Upper lobe of right lung (tissue), 1 donor: ENCODE data around the gene KHNYN. TPM values are rescaled to one million over a fixed set of nuclear protein-coding genes. Genes with fewer than 3 reads are reported as not detected.
A peak's percentile ranks its signal among the peaks of the same experiment; 100 is the strongest.

ENCODE experiments used
- ATAC-seq: fragments of 200-7000 bp; cut with Tn5 transposase; one replicate; pipeline ENCODE4 v1.9.1; 2020; ENCODE audit warnings: mild to moderate bottlenecking, moderate library complexity
- DNase-seq: peaks from one replicate; pipeline ENCODE4 v3.0.0-alpha.2; 2020
- H3K27ac ChIP-seq: fragments of 200-600 bp; one replicate; pipeline ENCODE4 v1.8.0; 2022
- H3K27me3 ChIP-seq: fragments of 200-600 bp; one replicate; pipeline ENCODE4 v1.8.0; 2022; ENCODE audit warnings: mild to moderate bottlenecking
- H3K36me3 ChIP-seq: fragments of 200-600 bp; one replicate; pipeline ENCODE4 v1.8.0; 2022
- H3K4me1 ChIP-seq: fragments of 200-600 bp; one replicate; pipeline ENCODE4 v1.8.0; 2022
- H3K4me3 ChIP-seq: fragments of 200-600 bp; one replicate; pipeline ENCODE4 v1.8.0; 2022; ENCODE audit warnings: mild to moderate bottlenecking
- H3K9me3 ChIP-seq: fragments of 200-600 bp; one replicate; pipeline ENCODE4 v1.8.0; 2022
- intact Hi-C: fragments of 100-400 bp; cut with DNase I; formaldehyde crosslinking; loops from one replicate; pipeline ENCODE4 v1.11.0; 2022
- total RNA-seq: library from RNA; stranded (reverse); fragmentation: NEBNext Ultra II Directional; extraction: Animal tissue kit (Norgen Biotek cat#: 25700); gene quantifications from one replicate; pipeline ENCODE4 v1.2.1, GENCODE V29; 2021
- TF ChIP-seq, protein P1 (sequence below): fragments of 200-600 bp; IDR thresholded peaks from one replicate; pipeline ENCODE4 v1.8.0; 2022; ENCODE audit warnings: antibody characterized with exemption
- donor health status: DM: no; HTN: yes; CAD: no; lungs with severe emphysema.

KHNYN gene
- total RNA-seq, 1 donor from 2014 or later, result 56.2 TPM

DNA sequence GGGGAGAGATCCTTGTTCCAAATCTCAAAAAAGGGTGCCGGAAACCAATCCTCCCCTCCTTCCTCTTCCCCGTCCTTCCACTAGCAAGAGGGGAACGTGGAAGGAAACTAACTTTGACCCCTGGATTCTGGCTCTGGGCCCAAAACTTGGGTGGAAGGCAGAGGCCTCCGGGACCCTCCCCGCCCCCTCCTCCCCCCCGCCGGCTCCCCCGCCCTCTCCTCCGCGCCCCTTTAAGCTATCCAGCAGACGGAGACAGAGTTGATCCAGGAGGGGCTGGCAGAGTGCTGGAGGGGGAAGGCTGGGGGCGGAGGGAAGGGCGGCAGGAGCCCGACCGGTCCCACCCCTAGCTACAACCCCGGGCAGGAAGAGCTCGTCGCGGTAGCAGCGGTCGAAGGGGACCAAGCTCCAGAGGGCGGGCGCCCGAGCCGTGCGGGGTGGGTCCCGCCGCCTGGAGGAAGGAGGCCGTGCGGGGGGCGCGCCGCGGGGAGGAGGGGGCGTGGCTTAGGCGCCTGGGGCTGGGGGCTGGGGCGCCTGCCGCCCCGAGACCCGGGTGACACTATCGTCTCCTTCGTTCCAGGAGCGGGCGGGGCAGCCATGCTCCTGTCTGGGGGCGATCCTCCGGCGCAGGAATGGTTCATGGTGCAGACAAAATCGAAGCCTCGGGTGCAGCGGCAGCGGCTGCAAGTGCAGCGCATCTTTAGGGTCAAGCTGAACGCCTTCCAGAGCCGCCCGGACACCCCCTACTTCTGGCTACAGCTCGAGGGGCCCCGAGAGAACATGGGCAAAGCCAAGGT lies 30.9 kb upstream of the KHNYN start, which contains the start of gene NYNRIN:
NYNRIN (plus strand) TSS at position 351 of the 794 bp plus-strand sequence; CDS start at position 595, 244 bp downstream.
- TF ChIP-seq, protein P1, sequence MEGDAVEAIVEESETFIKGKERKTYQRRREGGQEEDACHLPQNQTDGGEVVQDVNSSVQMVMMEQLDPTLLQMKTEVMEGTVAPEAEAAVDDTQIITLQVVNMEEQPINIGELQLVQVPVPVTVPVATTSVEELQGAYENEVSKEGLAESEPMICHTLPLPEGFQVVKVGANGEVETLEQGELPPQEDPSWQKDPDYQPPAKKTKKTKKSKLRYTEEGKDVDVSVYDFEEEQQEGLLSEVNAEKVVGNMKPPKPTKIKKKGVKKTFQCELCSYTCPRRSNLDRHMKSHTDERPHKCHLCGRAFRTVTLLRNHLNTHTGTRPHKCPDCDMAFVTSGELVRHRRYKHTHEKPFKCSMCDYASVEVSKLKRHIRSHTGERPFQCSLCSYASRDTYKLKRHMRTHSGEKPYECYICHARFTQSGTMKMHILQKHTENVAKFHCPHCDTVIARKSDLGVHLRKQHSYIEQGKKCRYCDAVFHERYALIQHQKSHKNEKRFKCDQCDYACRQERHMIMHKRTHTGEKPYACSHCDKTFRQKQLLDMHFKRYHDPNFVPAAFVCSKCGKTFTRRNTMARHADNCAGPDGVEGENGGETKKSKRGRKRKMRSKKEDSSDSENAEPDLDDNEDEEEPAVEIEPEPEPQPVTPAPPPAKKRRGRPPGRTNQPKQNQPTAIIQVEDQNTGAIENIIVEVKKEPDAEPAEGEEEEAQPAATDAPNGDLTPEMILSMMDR, result no peak
- peak; percentile 74 for DNase-seq

DNA sequence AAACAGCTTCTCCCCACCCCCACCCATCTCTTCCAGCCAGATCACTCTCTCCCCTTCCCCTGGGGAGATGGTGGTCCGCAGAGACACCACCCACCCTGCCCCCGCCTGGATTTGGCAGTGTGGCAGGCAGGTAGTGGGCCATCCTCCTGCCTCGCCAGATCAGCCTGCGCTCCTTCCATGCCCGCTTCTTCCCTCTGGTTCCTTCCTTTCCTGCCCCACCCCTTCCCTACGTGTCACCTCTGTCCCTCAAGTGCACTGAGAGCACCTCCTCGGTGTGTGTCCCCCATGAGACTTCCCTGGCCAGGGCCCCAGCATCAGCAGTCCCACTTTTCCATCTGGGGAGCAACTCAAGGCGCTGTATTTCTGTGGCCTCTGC lies 30.3 kb upstream of the KHNYN start:
- intact Hi-C loops, result no loop called here
- Histone ChIP-seq H3K4me3 (peak overlapping the region; percentile 75), H3K27me3 (no peaks in the 10 kb centered on the region), H3K36me3 (no peaks in the 10 kb centered on the region), H3K27ac (peak overlapping the region; percentile 72), H3K9me3 (no peaks in the 10 kb centered on the region), H3K4me1 (peaks cover 50% of the 10 kb centered on the region)
- TF ChIP-seq, protein P1, result no peak
- DNase-seq, result no peak
- peak; percentile 16 for ATAC-seq

More for the DNA sequence above, 30.9 kb upstream of the KHNYN start, which contains the start of gene NYNRIN:
- peak; percentile 77 for ATAC-seq
- H3K4me1 ChIP-seq, result peaks cover 49% of the 10 kb centered on the region
- intact Hi-C loops, result no loop called here
- no peaks in the 10 kb centered on the region for H3K27me3 ChIP-seq
- no peaks in the 10 kb centered on the region for H3K9me3 ChIP-seq
- peak within 1 kb of the TSS; percentile 75 for H3K4me3 ChIP-seq
- peak within 1 kb of the TSS; percentile 72 for H3K27ac ChIP-seq
- H3K36me3 ChIP-seq, result no peaks in the 10 kb centered on the region

DNA sequence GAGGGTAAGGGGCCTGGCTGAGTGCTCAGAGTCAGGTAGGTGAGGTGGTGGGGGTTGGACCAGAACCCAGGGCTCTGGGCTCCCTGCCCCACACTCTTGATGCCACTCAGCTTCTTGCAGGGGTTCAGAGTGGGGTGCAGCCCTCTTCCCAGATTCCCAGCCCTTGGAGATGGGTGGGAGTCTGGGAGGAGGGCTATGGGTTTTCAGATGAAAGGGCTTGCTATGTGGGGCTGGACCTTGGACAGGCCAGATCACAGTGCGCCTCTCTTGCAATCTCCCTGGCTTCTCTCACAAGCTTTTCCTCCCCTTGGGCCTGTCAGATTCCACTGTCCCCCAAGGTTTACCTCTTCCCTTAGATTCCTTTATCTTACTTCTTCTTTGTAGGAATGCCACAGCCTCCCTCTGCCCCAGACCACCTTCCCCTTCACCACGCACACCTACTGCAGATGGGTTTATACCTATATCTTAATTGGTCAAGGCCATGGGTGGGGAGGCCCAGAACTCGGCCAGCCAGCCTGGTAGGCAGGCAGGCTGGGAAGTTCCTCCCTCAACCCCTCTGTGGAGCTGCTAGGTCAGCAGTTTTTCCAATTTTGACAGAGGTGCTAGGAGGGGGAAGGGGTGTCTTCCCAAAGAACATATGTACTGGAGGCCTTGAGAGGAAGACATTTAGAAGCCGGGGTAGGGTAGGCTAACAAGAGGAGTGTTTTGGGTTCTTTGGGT lies 29.6 kb upstream of the KHNYN start:
- Histone ChIP-seq H3K27ac (peak overlapping the region; percentile 14), H3K27me3 (no peaks in the 10 kb centered on the region), H3K4me1 (peaks cover 50% of the 10 kb centered on the region), H3K36me3 (no peaks in the 10 kb centered on the region), H3K9me3 (no peaks in the 10 kb centered on the region), H3K4me3 (peak overlapping the region; percentile 75)
- TF ChIP-seq, protein P1, result no peak
- ATAC-seq, result no peak
- intact Hi-C loops, result no loop called here
- DNase-seq, result no peak

DNA sequence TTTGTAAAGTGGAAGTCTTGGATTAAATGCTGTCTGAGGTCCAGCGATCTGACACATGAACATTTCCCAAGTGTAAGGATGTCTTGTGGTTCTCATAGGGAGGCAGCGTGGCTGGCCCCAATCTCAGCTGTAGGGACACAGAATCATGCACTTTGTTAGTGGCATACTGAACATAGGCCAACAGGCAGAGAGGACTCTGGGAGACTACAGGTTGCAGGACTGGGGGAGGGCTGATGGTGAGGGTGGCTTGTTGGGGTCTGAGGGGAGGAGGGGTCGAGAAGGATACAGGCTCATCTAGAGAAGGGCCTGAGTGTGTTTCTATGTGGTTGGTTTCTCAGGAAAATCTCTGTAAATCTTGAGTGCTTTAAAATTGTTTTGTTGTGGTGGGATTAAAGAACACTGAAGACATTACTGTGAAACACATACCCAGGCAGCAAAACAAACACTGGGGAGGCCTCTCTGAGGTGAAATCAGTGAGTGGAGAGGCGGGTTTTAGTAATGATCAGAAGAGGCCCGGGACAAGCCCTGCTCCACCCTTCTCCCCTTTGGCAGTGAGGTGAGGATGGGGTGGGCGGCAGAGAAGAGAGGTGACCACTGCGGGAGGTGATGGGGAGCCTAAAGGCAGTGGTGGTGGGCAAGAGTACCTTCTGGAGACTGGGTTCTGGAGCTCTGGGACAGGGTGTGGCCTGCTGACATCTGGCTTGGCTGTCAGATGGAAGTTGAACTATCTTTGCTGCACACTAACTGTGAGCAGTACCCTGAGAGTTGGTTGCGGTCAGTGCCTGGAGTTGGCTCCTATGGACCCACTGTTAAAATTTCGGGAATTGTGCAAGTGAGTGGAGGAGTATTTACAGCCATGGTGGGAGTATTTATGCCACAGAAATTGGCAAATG lies 27.7 kb upstream of the KHNYN start:
- no peaks in the 10 kb centered on the region for H3K36me3 ChIP-seq
- no peak overlapping the region for H3K27ac ChIP-seq
- H3K4me3 ChIP-seq, result no peak overlapping the region
- peaks cover 50% of the 10 kb centered on the region for H3K4me1 ChIP-seq
- ATAC-seq (no peak), DNase-seq (no peak)
- H3K9me3 ChIP-seq, result no peaks in the 10 kb centered on the region
- intact Hi-C loops, result no loop called here
- no peaks in the 10 kb centered on the region for H3K27me3 ChIP-seq
- TF ChIP-seq, protein P1, result no peak

DNA sequence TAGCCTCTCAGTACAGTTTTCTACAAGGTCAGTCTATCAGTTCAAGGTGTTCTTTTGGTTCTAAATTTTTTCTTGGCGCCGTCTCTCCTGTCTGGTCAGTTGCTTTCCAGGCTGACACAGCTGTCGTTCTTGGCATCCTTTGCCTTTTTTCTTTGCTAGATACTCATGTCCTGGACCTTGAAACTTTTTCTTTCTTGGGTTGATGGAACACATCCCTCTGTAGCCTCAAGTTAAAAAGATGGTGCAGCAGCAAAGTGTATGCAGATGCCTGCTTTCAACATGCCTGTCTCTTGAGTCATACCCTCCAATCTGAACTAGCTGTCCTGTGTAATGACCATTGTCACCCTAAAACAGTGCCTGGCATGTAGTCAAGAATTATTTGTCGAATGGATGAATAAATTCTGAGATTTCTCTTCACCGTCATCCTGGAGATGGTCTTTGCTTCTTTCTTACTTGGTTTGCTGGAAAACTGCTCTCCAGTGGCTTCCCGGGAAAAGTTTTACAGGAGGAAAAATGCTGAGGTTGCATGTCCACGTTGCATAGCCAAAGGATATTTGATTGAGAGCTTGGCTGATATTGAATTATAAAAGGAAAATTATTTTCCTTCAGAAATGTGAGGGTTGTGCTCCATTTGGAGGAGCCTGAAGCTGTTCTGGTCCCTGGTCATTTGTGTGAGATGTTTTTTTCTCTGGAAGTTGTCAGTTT lies 26.3 kb upstream of the KHNYN start:
- ATAC-seq (no peak), DNase-seq (no peak)
- no peak overlapping the region for H3K4me3 ChIP-seq
- no peaks in the 10 kb centered on the region for H3K9me3 ChIP-seq
- no peaks in the 10 kb centered on the region for H3K27me3 ChIP-seq
- peaks cover 4% of the 10 kb centered on the region for H3K36me3 ChIP-seq
- TF ChIP-seq, protein P1, result no peak
- intact Hi-C loops, result no loop called here
- peaks cover 41% of the 10 kb centered on the region for H3K4me1 ChIP-seq
- H3K27ac ChIP-seq, result peak overlapping the region; percentile 3
